Tibial nerve (tissue), 4 donors: ENCODE measurements around the gene DGLUCY. TPM values are rescaled to one million over a fixed set of nuclear protein-coding genes. Genes with fewer than 3 reads are reported as not detected.
"Not testable (repeated sequence)": the region's sequence is repeated elsewhere in the genome, so short reads cannot be mapped to it uniquely, and the experiment has no call there.

Source experiments
- DNase-seq, 2 donors: peaks; one replicate each; pipeline ENCODE4 v3.0.0-alpha.2; 2019; ENCODE audit warnings: low spot score in 2 of 2
- H3K27ac ChIP-seq, 4 donors: fragments of 200-600 bp; sonication (generic) in 3 of 4; one replicate each; pipeline ENCODE4 v1.5.1; 2017 to 2019; ENCODE audit warnings: mild to moderate bottlenecking in 1 of 4
- H3K27me3 ChIP-seq, 2 donors: fragments of 200-600 bp; sonication (generic) in 1 of 2; one replicate each; pipeline versions ENCODE4 v1.5.1 to v1.6.0; 2017 to 2019
- H3K36me3 ChIP-seq, 3 donors: fragments of 200-600 bp; sonication (generic); one replicate each; pipeline ENCODE4 v1.5.1; 2018 to 2019
- H3K4me1 ChIP-seq, 4 donors: fragments of 200-600 bp; sonication (generic) in 3 of 4; one replicate each; pipeline ENCODE4 v1.5.1; 2017 to 2019
- H3K4me3 ChIP-seq, 4 donors: fragments of 200-600 bp; sonication (generic) in 3 of 4; one replicate each; pipeline ENCODE4 v1.5.1; 2017 to 2019; ENCODE audit warnings: mild to moderate bottlenecking in 1 of 4, moderate library complexity in 1 of 4
- H3K9me3 ChIP-seq, 4 donors: fragments of 200-600 bp; sonication (generic) in 3 of 4; one replicate each; pipeline ENCODE4 v1.5.1; 2017 to 2019
- EP300 ChIP-seq, 2 donors: sonication (generic); formaldehyde crosslinking; IDR thresholded peaks; one replicate each; pipeline ENCODE4 v1.6.1; 2017; ENCODE audit warnings: antibody characterized with exemption in 2 of 2, mild to moderate bottlenecking in 1 of 2
- POLR2A ChIP-seq, 2 donors: fragments of 450-650 bp; IDR thresholded peaks; one replicate each; pipeline ENCODE4 v1.6.1; 2017; ENCODE audit warnings: antibody characterized with exemption in 2 of 2, mild to moderate bottlenecking in 2 of 2, moderate library complexity in 2 of 2
- WGBS, 2 donors: methylation state at CpG; one replicate each; pipeline ENCODE4 v1.1.5; 2018; 5-methylcytosine and 5-hydroxymethylcytosine counted together
- total RNA-seq, 4 donors: library from RNA; depleted of rRNA; stranded (reverse); fragments of >200 nt; gene quantifications; one replicate each; pipeline ENCODE4 v1.1.0, GENCODE V29; 2016
- TF ChIP-seq, protein P1 (sequence below), 5 experiments: fragments of 200-600 bp in 3 of 5; fragments of 450-650 bp in 2 of 5; sonication (generic) in 3 of 5; IDR thresholded peaks; one replicate each; pipeline ENCODE4 v1.5.1; 2016 to 2019; ENCODE audit warnings: antibody characterized with exemption in 5 of 5, mild to moderate bottlenecking in 3 of 5, moderate library complexity in 2 of 5

The DGLUCY gene
- total RNA-seq, 4 donors from 2014 or later, result 41.6 to 55.5 (median 46.5) TPM

DNA sequence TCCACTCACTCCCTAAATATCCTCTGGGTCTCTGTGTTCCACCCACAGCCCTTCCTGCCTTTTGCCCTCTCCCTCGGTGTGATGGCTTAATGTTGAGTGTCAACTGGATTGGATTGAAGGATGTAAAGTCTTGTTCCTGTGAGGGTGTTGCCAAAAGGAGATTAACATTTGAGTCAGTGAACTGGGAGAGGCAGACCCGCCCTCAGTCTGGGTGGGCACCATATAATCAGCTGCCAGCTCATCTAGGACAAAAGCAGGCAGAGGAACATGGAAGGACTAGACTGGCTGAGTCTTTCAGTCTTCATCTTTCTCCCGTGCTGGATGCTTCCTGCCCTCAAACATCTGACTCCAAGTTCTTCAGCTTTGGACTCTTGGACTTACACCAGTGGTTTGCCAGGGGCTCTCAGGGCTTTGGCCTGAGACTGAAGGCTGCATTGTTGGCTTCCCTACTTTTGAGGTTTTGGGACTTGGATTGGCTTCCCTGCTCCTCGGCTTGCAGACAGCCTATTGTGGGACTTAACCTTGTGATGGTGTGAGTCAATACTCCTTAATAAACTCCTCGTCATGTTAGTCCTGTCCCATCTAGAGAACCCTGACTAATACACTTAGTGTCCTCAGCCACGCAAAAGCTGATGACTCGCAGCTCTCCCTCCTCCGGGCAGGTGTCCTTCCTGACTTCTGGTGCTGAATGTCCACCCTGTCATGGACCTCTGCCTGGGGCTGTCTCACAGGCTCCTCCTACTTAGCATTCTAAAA is 5.9 kb downstream of the DGLUCY start:
- TF ChIP-seq POLR2A (IDR thresholded peaks at IDR 0.05) (no peak), EP300 (IDR thresholded peaks at IDR 0.05) (no peak)
- TF ChIP-seq, protein P1, sequence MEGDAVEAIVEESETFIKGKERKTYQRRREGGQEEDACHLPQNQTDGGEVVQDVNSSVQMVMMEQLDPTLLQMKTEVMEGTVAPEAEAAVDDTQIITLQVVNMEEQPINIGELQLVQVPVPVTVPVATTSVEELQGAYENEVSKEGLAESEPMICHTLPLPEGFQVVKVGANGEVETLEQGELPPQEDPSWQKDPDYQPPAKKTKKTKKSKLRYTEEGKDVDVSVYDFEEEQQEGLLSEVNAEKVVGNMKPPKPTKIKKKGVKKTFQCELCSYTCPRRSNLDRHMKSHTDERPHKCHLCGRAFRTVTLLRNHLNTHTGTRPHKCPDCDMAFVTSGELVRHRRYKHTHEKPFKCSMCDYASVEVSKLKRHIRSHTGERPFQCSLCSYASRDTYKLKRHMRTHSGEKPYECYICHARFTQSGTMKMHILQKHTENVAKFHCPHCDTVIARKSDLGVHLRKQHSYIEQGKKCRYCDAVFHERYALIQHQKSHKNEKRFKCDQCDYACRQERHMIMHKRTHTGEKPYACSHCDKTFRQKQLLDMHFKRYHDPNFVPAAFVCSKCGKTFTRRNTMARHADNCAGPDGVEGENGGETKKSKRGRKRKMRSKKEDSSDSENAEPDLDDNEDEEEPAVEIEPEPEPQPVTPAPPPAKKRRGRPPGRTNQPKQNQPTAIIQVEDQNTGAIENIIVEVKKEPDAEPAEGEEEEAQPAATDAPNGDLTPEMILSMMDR (IDR thresholded peaks at IDR 0.05), result no peak
- no peak for DNase-seq

GRCh38 chr14:91123201-91123600 is 9.3 kb downstream of the DGLUCY start:
- Histone ChIP-seq H3K36me3 (peaks cover 0 to 35% (median 0%) of the 10 kb centered on the region in 3 donors), H3K27ac (no peak overlapping the region), H3K27me3 (no peaks in the 10 kb centered on the region), H3K4me1 (peaks cover 0 to 5% (median 2%) of the 10 kb centered on the region in 4 donors), H3K4me3 (no peak overlapping the region), H3K9me3 (peaks cover 0 to 6% (median 0%) of the 10 kb centered on the region in 4 donors)
- 83 to 87% methylated on average over 8 of the region's 8 CpGs for WGBS, 2 donors
- DNase-seq, result no peak
- no peak for TF ChIP-seq POLR2A (IDR thresholded peaks at IDR 0.05)
- no peak for TF ChIP-seq EP300 (IDR thresholded peaks at IDR 0.05)
- TF ChIP-seq, protein P1 (IDR thresholded peaks at IDR 0.05), result no peak

More for the DNA sequence above, 5.9 kb downstream of the DGLUCY start:
- WGBS, 2 donors, result 65% methylated on average over 8 of the region's 8 CpGs
- H3K4me3 ChIP-seq, result no peak overlapping the region
- no peaks in the 10 kb centered on the region for H3K27me3 ChIP-seq
- H3K4me1 ChIP-seq, result peaks cover 0 to 31% (median 14%) of the 10 kb centered on the region in 4 donors
- no peaks in the 10 kb centered on the region for H3K9me3 ChIP-seq
- H3K27ac ChIP-seq, result peak overlapping the region in 1 of 4 donors; percentile 44
- H3K36me3 ChIP-seq, result peaks cover 0 to 28% (median 0%) of the 10 kb centered on the region in 3 donors

DNA sequence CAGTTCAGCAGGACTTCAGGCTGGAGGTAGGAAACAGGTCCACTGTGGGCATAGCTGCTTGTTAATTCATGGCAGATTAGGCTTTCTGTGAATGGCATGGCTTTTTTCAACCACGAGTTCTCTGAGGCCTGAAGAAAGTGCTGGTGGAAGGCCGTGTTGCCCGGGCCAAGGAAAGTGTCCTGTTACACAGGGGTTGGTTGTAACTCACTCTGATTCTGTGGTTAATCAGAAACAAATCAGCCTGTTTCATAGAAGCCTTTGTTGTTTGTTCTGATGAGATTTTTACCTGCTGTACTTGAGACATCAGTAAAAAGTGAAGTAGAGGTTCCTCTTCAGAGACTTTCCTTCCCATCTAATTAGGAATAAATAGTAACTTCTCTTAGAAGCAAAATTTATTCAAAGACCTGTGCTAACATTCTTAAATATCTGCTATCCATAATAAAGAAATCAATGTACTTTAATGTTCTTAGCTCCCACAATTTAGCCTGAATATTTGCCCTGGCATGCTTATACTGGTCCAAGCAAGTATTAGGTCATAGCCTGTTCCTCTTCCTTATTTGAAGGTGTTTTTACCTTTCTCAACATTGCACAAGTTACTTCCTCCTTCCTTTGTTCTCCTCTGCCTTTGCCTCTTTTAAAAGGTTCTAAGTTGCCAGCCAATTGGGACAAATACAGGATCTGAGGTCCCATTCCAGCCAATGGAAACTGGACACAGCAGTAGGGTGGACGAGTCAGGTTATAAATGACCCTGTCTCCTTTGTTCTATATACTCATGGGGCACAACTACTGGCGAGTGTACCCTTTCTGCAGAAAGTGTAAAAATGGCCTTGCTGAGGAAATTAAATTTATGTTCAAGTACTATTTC is 10.8 kb downstream of the DGLUCY start:
- not testable (repeated sequence) for H3K4me1 ChIP-seq
- WGBS, 2 donors, result 81 to 83% methylated on average over 5 of the region's 5 CpGs

GRCh38 chr14:91125271-91125660 is 11.4 kb downstream of the DGLUCY start:
- Histone ChIP-seq H3K36me3 (peaks cover 0 to 25% (median 0%) of the 10 kb centered on the region in 3 donors), H3K9me3 (peaks cover 0 to 6% (median 0%) of the 10 kb centered on the region in 4 donors), H3K27me3 (no peaks in the 10 kb centered on the region), H3K4me3 (no peak overlapping the region), H3K4me1 (peaks cover 0 to 4% (median 0%) of the 10 kb centered on the region in 4 donors), H3K27ac (peak overlapping the region in 2 of 4 donors; percentile 10 to 61)
- no peak for DNase-seq
- TF ChIP-seq POLR2A (IDR thresholded peaks at IDR 0.05), result no peak
- no peak for TF ChIP-seq EP300 (IDR thresholded peaks at IDR 0.05)
- TF ChIP-seq, protein P1 (IDR thresholded peaks at IDR 0.05), result no peak
- 84 to 90% methylated on average over 7 of the region's 7 CpGs for WGBS, 2 donors

More for the DNA sequence above, 10.8 kb downstream of the DGLUCY start:
- Histone ChIP-seq H3K27ac (peak overlapping the region in 1 of 4 donors; percentile 61), H3K36me3 (peaks cover 0 to 22% (median 0%) of the 10 kb centered on the region in 3 donors)
- not testable (repeated sequence) for H3K27me3 ChIP-seq, DNase-seq, H3K4me3 ChIP-seq, H3K9me3 ChIP-seq

DNA sequence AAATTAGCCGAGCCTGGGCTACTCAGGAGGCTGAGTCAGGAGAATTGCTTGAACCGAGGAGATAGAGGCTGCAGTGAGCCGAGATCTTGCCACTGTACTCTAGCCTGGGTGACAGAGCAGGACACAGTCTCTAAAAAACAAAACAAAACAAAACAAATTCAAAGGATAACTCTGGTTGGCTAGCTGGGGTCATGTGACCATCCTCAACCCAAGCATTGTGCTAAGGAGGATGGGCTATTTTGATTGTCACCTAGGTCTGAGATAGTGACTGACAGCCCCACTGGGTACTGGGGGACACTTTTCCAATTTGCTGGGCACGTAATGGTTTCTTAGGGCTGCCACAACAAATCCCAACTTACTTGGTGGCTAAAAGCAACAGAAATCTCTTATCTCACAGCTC is 11.9 kb downstream of the DGLUCY start:
- no peak overlapping the region for H3K4me3 ChIP-seq
- H3K9me3 ChIP-seq, result peaks cover 0 to 6% (median 0%) of the 10 kb centered on the region in 4 donors
- no peaks in the 10 kb centered on the region for H3K27me3 ChIP-seq
- H3K36me3 ChIP-seq, result peaks cover 0 to 26% (median 0%) of the 10 kb centered on the region in 3 donors
- TF ChIP-seq EP300 (IDR thresholded peaks at IDR 0.05) (no peak), POLR2A (IDR thresholded peaks at IDR 0.05) (no peak)
- TF ChIP-seq, protein P1 (IDR thresholded peaks at IDR 0.05), result no peak
- no peak for DNase-seq
- H3K4me1 ChIP-seq, result peaks cover 0 to 4% (median 0%) of the 10 kb centered on the region in 4 donors
- WGBS, 2 donors, result 81 to 98% methylated on average over 4 of the region's 4 CpGs
- peak overlapping the region in 3 of 4 donors; percentile 10 to 61 (median 11) for H3K27ac ChIP-seq
